ENCODE results near the gene IQSEC1.

DNA sequence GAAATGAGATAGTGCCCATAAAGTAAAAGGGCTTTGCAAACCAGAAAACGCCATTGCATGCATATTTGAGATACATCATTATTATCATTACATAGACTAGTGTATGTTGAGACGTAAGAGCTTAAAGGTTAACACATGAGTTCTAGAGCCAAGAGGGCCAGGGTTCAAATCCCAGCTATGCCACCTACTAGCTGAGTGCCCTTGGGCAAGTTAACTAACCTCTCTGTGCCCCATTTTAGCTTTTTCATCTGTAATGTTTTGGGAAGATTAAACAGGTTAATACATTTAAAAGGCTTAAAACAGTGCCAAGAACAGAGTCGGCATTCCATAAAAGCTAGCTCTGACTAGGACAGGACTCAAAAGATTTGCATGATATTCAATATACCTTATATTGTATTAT is 22.8 kb downstream of the IQSEC1 start:
- TF ChIP-seq POLR2A (IDR thresholded peaks at IDR 0.05; ENCODE audit: low read depth, low read length) (no peak), POLR2AphosphoS5 (IDR thresholded peaks at IDR 0.05; ENCODE audit: low read depth, low read length) (no peak), TAF1 (IDR thresholded peaks at IDR 0.05; ENCODE audit: low read depth, low read length) (no peak)
